MCF 10A (cell line): ENCODE results near the gene RNF183. TPM values are rescaled to one million over a fixed set of nuclear protein-coding genes. Genes with fewer than 3 reads are reported as not detected.

ENCODE experiments used
- BruUV-seq: library from RNA; stranded (reverse); fragments of 400-500 nt; replicated peaks from 2 replicates; lab custom pipeline; 2021; lab: Mats Ljungman, UMichigan
- CTCF ChIA-PET: fragments of 300-600 bp; sonication (Branson Sonifier 250); formaldehyde crosslinking; extraction: SDS; loops from one replicate; lab custom pipeline; 2021; ENCODE audit warnings: antibody characterized with exemption, inconsistent platforms; lab: Yijun Ruan, JAX
- POLR2A ChIA-PET: fragments of 300-600, 350-650 bp; sonication (Branson Sonifier 250); formaldehyde crosslinking; extraction: SDS; loops from one replicate; lab custom pipeline; 2020; ENCODE audit warnings: antibody characterized with exemption, inconsistent platforms; lab: Yijun Ruan, JAX
- DNase-seq: peaks from one replicate; pipeline ENCODE4 v3.0.0-alpha.2; 2018; ENCODE audit not compliant: unreplicated experiment
- H3K27ac Mint-ChIP-seq: one replicate; pipeline ENCODE4 v1.8.0; 2022; ENCODE audit warnings: mild to moderate bottlenecking, low read depth, mixed read lengths; ENCODE audit not compliant: unreplicated experiment
- H3K27me3 Mint-ChIP-seq: one replicate; pipeline ENCODE4 v1.8.0; 2022; ENCODE audit warnings: mixed read lengths; ENCODE audit not compliant: insufficient read depth, unreplicated experiment
- H3K36me3 Mint-ChIP-seq: one replicate; pipeline ENCODE4 v1.8.0; 2022; ENCODE audit warnings: mild to moderate bottlenecking, moderate library complexity, mixed read lengths; ENCODE audit not compliant: insufficient read depth, unreplicated experiment
- H3K4me1 Mint-ChIP-seq: one replicate; pipeline ENCODE4 v1.8.0; 2022; ENCODE audit warnings: mixed read lengths; ENCODE audit not compliant: insufficient read depth, unreplicated experiment
- H3K4me3 Mint-ChIP-seq: one replicate; pipeline ENCODE4 v1.8.0; 2022; ENCODE audit warnings: mild to moderate bottlenecking, moderate library complexity, mixed read lengths; ENCODE audit not compliant: unreplicated experiment
- H3K9me3 Mint-ChIP-seq: one replicate; pipeline ENCODE4 v1.8.0; 2022; ENCODE audit warnings: mixed read lengths; ENCODE audit not compliant: unreplicated experiment
- CTCF ChIP-seq: fragments of 200-600 bp; IDR thresholded peaks from one replicate; pipeline ENCODE4 v1.8.0; 2022; ENCODE audit warnings: antibody characterized with exemption, mild to moderate bottlenecking; ENCODE audit not compliant: unreplicated experiment
- intact Hi-C: fragments of 100-400 bp; cut with micrococcal nuclease; formaldehyde crosslinking; loops from 2 replicates; pipeline ENCODE4 v1.14.1; 2022
- total RNA-seq: library from RNA; stranded (reverse); gene quantifications from 2 replicates; pipeline ENCODE4 v1.2.3, GENCODE V29; 2022

Gene RNF183
- total RNA-seq, 1 experiment from 2014 or later, result not detected

DNA sequence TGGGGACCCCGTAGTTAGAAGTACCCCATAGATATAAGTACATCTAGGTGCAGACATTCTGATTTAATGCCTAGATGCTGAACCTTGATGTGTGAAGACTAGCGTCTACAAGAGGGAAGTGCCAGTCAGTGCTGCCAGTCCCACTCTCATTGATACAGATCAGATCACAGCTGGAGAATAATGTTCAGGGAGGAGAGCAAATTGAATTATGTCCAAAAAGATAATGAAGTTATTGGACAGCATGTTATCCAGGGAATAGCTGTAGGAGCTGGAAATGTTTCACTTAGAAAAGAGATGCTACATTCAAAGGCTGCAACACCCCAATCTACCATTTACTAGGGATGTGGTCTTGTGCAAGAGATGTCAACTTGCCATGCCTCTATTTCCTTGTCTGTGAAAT, 15.9 kb upstream of the RNF183 start:
- Mint-ChIP-seq H3K4me1 (peaks cover 3% of the 10 kb centered on the region), H3K27ac (no peak overlapping the region), H3K4me3 (no peak overlapping the region), H3K27me3 (no peaks in the 10 kb centered on the region), H3K9me3 (no peaks in the 10 kb centered on the region), H3K36me3 (no peaks in the 10 kb centered on the region)
- no peak for DNase-seq
- BruUV-seq, result no TSS peak
- no peak for TF ChIP-seq CTCF
- ChIA-PET POLR2A (interaction anchor here (1.0 kb wide), 1 partner anchor 9 kb away, joined by 3 read pairs; no protein-coding TSS in a partner anchor), CTCF (interaction anchor here (4.0 kb wide), 1 partner anchor 10 kb away, joined by 15 read pairs; no protein-coding TSS in a partner anchor)
- intact Hi-C loops, result no loop called here

DNA sequence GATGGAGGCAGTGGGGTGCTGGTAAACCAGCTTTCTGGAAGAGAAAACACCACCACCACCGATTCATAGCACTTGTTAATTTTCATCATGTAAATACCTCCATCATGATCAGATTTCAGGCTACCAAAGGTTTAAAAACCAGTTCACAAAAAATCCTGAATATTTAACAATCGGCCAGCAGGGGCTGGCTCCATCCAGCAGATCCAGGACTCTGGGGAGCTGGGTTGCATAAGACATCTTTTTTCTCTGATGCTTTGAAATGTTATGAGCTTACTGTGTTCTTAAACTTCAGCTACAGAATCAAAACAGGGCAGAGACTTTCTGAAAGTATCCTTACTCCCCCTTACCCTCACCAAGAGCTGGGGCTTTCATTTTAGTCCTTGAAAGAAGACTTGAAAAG, 14.6 kb upstream of the RNF183 start:
- H3K4me1 Mint-ChIP-seq, result no peaks in the 10 kb centered on the region
- no TSS peak for BruUV-seq
- no peaks in the 10 kb centered on the region for H3K36me3 Mint-ChIP-seq
- no peaks in the 10 kb centered on the region for H3K9me3 Mint-ChIP-seq
- ChIA-PET CTCF (interaction anchor here (0.9 to 4.0 kb wide), 3 partner anchors 9 to 44 kb away, joined by 3 to 15 read pairs (median 4); partner anchors contain the start of gene WDR31), POLR2A (no interaction called here)
- no peak for DNase-seq
- no peak for TF ChIP-seq CTCF
- no peak overlapping the region for H3K27ac Mint-ChIP-seq
- H3K4me3 Mint-ChIP-seq, result no peak overlapping the region
- intact Hi-C loops, result no loop called here
- H3K27me3 Mint-ChIP-seq, result no peaks in the 10 kb centered on the region

DNA sequence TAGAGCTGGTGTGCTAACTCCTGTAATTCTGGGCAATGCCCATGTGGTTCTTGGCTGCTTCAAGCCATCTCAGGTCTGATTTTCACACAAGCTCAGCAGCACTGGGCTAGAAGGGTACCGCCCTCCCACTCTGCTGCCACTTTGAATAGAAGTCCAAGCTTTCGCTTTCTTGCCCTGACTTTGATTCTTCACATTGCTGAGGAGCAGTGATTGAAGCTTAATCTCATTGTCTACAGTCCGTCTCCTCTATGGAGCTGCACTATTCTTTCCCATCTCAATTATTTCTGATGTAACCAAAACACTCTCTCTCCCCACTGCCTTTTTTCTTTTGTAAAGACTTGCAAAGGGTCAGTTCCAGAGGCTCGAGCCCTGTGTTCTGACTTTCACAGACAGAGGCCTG, 12.9 kb upstream of the RNF183 start:
- CTCF ChIA-PET, result interaction anchor here (1.9 kb wide), 1 partner anchor 42 kb away, joined by 8 read pairs; no protein-coding TSS in a partner anchor
- H3K4me1 Mint-ChIP-seq, result no peaks in the 10 kb centered on the region

GRCh38 chr9:113315231-113315630, 12.1 kb upstream of the RNF183 start:
- ChIA-PET CTCF (interaction anchor here (0.8 to 1.9 kb wide), 2 partner anchors 41 to 88 kb away, joined by 3 to 8 read pairs; no protein-coding TSS in a partner anchor), POLR2A (no interaction called here)
- intact Hi-C loops, result no loop called here
- no peak for DNase-seq
- no peaks in the 10 kb centered on the region for H3K4me1 Mint-ChIP-seq
- no peak for TF ChIP-seq CTCF
- H3K4me3 Mint-ChIP-seq, result no peak overlapping the region
- no TSS peak for BruUV-seq
- no peaks in the 10 kb centered on the region for H3K36me3 Mint-ChIP-seq
- H3K9me3 Mint-ChIP-seq, result no peaks in the 10 kb centered on the region
- H3K27me3 Mint-ChIP-seq, result no peaks in the 10 kb centered on the region
- no peak overlapping the region for H3K27ac Mint-ChIP-seq

More for the DNA sequence above, 12.9 kb upstream of the RNF183 start:
- POLR2A ChIA-PET, result no interaction called here
- TF ChIP-seq CTCF, result no peak
- H3K9me3 Mint-ChIP-seq, result no peaks in the 10 kb centered on the region
- intact Hi-C loops, result no loop called here
- no TSS peak for BruUV-seq
- no peaks in the 10 kb centered on the region for H3K36me3 Mint-ChIP-seq
- H3K4me3 Mint-ChIP-seq, result no peak overlapping the region
- DNase-seq, result no peak
- H3K27ac Mint-ChIP-seq, result no peak overlapping the region
- no peaks in the 10 kb centered on the region for H3K27me3 Mint-ChIP-seq
